Uterus (tissue), 4 donors: ENCODE measurements around the gene AKT3. TPM values are rescaled to one million over a fixed set of nuclear protein-coding genes. Genes with fewer than 3 reads are reported as not detected.
"Not testable (repeated sequence)": the region's sequence is repeated elsewhere in the genome, so short reads cannot be mapped to it uniquely, and the experiment has no call there.

Experiments used
- DNase-seq, 2 donors: peaks; one replicate each; pipeline ENCODE4 v3.0.0-alpha.2; 2019 to 2020
- H3K27ac ChIP-seq, 2 donors: fragments of 200-600 bp; sonication (generic); 1 replicate in 1 of 2; 2 replicates in 1 of 2; pipeline ENCODE4 v1.5.1; 2016 to 2018
- H3K27me3 ChIP-seq, 2 donors: fragments of 200-600 bp; sonication (generic); one replicate each; pipeline ENCODE4 v1.5.1; 2018 to 2019; ENCODE audit warnings: control low read depth in 1 of 2
- H3K36me3 ChIP-seq, 2 donors: fragments of 200-600 bp; sonication (generic); one replicate each; pipeline ENCODE4 v1.5.1; 2019; ENCODE audit warnings: control low read depth in 1 of 2
- H3K4me1 ChIP-seq, 2 donors: fragments of 200-600 bp; sonication (generic); one replicate each; pipeline ENCODE4 v1.5.1; 2018 to 2019; ENCODE audit warnings: control low read depth in 1 of 2
- H3K4me3 ChIP-seq, 2 donors: fragments of 200-600 bp; sonication (generic); 1 replicate in 1 of 2; 2 replicates in 1 of 2; pipeline ENCODE4 v1.5.1; 2018 to 2019; ENCODE audit warnings: mild to moderate bottlenecking in 1 of 2
- H3K9me3 ChIP-seq, 2 donors: fragments of 200-600 bp; sonication (generic); one replicate each; pipeline ENCODE4 v1.5.1; 2019; ENCODE audit warnings: control low read depth in 1 of 2
- CTCF ChIP-seq, 4 experiments: fragments of 200-600 bp in 2 of 4; fragments of 450-650 bp in 2 of 4; sonication (generic) in 2 of 4; IDR thresholded peaks; one replicate each; pipeline ENCODE4 v1.5.1; 2016 to 2019; ENCODE audit warnings: antibody characterized with exemption in 4 of 4, mild to moderate bottlenecking in 2 of 4, moderate library complexity in 1 of 4
- POLR2A ChIP-seq, 2 donors: fragments of 450-650 bp; IDR thresholded peaks; one replicate each; pipeline ENCODE4 v1.6.1; 2016; ENCODE audit warnings: antibody characterized with exemption in 2 of 2, mild to moderate bottlenecking in 1 of 2, moderate library complexity in 1 of 2
- intact Hi-C: fragments of 100-400 bp; cut with DNase I; formaldehyde crosslinking; loops from one replicate; pipeline ENCODE4 v1.15.1; 2023; ENCODE audit warnings: low total_unique reads
- total RNA-seq, 4 donors: library from RNA; depleted of rRNA in 3 of 4; stranded (reverse); fragments of >200 nt in 3 of 4; gene quantifications; one replicate each; pipeline versions ENCODE4 v1.1.0 to v1.2.4, GENCODE V29; 2014 to 2023
- donor health status: DM: yes; HTN: yes; CAD: no.

Gene AKT3
- total RNA-seq, 4 donors from 2014 or later, result 39.2 to 227 (median 97.6) TPM

GRCh38 chr1:243657793-243658192 lies 192.2 kb downstream of the AKT3 start:
- H3K4me3 ChIP-seq, result no peak overlapping the region
- no peaks in the 10 kb centered on the region for H3K4me1 ChIP-seq
- H3K9me3 ChIP-seq, result no peaks in the 10 kb centered on the region
- no peak for DNase-seq
- no peak overlapping the region for H3K27ac ChIP-seq
- H3K27me3 ChIP-seq, result no peaks in the 10 kb centered on the region
- intact Hi-C loops, result no loop called here
- TF ChIP-seq POLR2A (IDR thresholded peaks at IDR 0.05), result no peak
- no peak for TF ChIP-seq CTCF (IDR thresholded peaks at IDR 0.05)
- no peaks in the 10 kb centered on the region for H3K36me3 ChIP-seq

DNA sequence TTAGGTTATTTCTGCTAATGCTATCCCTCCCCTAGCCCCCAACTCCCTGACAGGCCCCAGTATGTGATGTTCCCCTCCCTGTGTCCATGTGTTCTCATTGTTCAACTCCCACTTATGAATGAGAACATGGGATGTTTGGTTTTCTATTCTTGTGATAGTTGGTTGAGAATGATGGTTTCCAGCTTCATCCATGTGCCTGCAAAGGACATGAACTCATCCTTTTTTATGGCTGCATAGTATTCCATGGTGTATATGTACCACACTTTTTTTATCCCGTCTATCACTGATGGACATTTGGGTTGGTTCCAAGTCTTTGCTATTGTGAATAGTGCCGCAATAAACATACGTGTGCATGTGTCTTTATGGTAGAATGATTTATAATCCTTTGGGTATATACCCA lies 200.5 kb downstream of the AKT3 start:
- H3K27ac ChIP-seq, intact Hi-C loops, H3K4me3 ChIP-seq, DNase-seq, H3K36me3 ChIP-seq, H3K27me3 ChIP-seq, H3K4me1 ChIP-seq, H3K9me3 ChIP-seq: not testable (repeated sequence)

DNA sequence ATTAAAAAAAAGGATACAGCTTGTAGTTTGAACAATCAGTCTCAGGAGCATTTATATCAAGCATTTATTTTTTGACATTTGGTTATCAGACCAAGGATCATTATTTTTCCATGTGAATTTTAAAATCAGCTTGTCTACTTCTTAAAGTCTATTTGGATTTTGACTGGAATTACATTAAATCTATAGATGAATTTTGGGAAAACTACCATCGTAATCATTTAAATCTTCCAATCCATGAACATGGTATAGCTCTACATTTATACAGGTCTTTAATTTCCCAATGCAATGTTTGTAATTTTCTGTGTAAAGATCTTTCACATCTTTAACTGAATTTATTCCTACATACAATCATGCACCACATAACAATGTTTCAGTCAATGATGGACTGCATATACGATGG lies 203.2 kb downstream of the AKT3 start:
- Histone ChIP-seq H3K27ac (no peak overlapping the region), H3K4me3 (no peak overlapping the region), H3K27me3 (no peaks in the 10 kb centered on the region), H3K9me3 (no peaks in the 10 kb centered on the region), H3K36me3 (no peaks in the 10 kb centered on the region), H3K4me1 (no peaks in the 10 kb centered on the region)
- TF ChIP-seq POLR2A (IDR thresholded peaks at IDR 0.05) (no peak), CTCF (IDR thresholded peaks at IDR 0.05) (no peak)
- DNase-seq, result no peak
- intact Hi-C loops, result no loop called here

GRCh38 chr1:243645281-243645680 lies 204.8 kb downstream of the AKT3 start:
- TF ChIP-seq POLR2A (IDR thresholded peaks at IDR 0.05) (no peak), CTCF (IDR thresholded peaks at IDR 0.05) (no peak)
- no peaks in the 10 kb centered on the region for H3K27me3 ChIP-seq
- no peaks in the 10 kb centered on the region for H3K36me3 ChIP-seq
- H3K9me3 ChIP-seq, result no peaks in the 10 kb centered on the region
- H3K4me3 ChIP-seq, result no peak overlapping the region
- no peaks in the 10 kb centered on the region for H3K4me1 ChIP-seq
- DNase-seq, result no peak
- H3K27ac ChIP-seq, result peak overlapping the region in 1 of 2 donors; percentile 64
- intact Hi-C loops, result no loop called here

GRCh38 chr1:243642936-243643335 lies 207.1 kb downstream of the AKT3 start:
- Histone ChIP-seq H3K27me3 (no peaks in the 10 kb centered on the region), H3K27ac (no peak overlapping the region), H3K9me3 (peaks cover 0 to 2% of the 10 kb centered on the region in 2 donors), H3K36me3 (no peaks in the 10 kb centered on the region), H3K4me3 (no peak overlapping the region), H3K4me1 (no peaks in the 10 kb centered on the region)
- intact Hi-C loops, result no loop called here
- DNase-seq, result no peak
- no peak for TF ChIP-seq POLR2A (IDR thresholded peaks at IDR 0.05)
- TF ChIP-seq CTCF (IDR thresholded peaks at IDR 0.05), result no peak

- peaks cover 0 to 2% of the 10 kb centered on the region in 2 donors for H3K9me3 ChIP-seq
Measured at GRCh38 chr1:243639027-243639658, 210.9 kb downstream of the AKT3 start.

More at GRCh38 chr1:243639027-243639658, 210.9 kb downstream of the AKT3 start:
- intact Hi-C loops, result no loop called here
- H3K27ac ChIP-seq, result no peak overlapping the region
- no peak for DNase-seq
- H3K4me1 ChIP-seq, result no peaks in the 10 kb centered on the region
- no peak overlapping the region for H3K4me3 ChIP-seq
- TF ChIP-seq POLR2A (IDR thresholded peaks at IDR 0.05) (no peak), CTCF (IDR thresholded peaks at IDR 0.05) (no peak)
- H3K27me3 ChIP-seq, result no peaks in the 10 kb centered on the region
- no peaks in the 10 kb centered on the region for H3K36me3 ChIP-seq
